BJ (cell line): ENCODE measurements around the gene PRMT1. TPM values are rescaled to one million over a fixed set of nuclear protein-coding genes. Genes with fewer than 3 reads are reported as not detected.

ENCODE experiments used
- CTCF ChIA-PET: fragments of 350-600 bp; formaldehyde crosslinking; extraction: SDS; loops from one replicate; lab custom pipeline; 2021; ENCODE audit warnings: antibody characterized with exemption, inconsistent platforms; lab: Yijun Ruan, JAX
- POLR2A ChIA-PET: fragments of 300-600 bp; sonication (Branson Sonifier 250); formaldehyde crosslinking; extraction: SDS; loops from one replicate; lab custom pipeline; 2021; ENCODE audit warnings: antibody characterized with exemption; lab: Charles Lee
- DNase-seq: peaks from one replicate; pipeline ENCODE4 v3.0.0-alpha.2; 2011; ENCODE audit warnings: low read depth
- H3K27me3 ChIP-seq: 2 replicates; pipeline ENCODE4 v1.6.0; 2011; ENCODE audit warnings: low read length; ENCODE audit not compliant: control insufficient read depth, insufficient read depth
- H3K36me3 ChIP-seq: 2 replicates; pipeline ENCODE4 v1.5.1; 2011; ENCODE audit warnings: low read length; ENCODE audit not compliant: control insufficient read depth, insufficient read depth
- H3K4me3 ChIP-seq: 2 replicates; pipeline ENCODE4 v1.5.1; 2011; ENCODE audit warnings: low read depth, mild to moderate bottlenecking, control low read depth, low read length
- polyA plus RNA-seq: library from polyadenylated mRNA; depleted of rRNA; stranded (reverse); fragments of >200 nt; gene quantifications from 2 replicates; pipeline ENCODE4 v1.2.3, GENCODE V29; 2011
- TF ChIP-seq, protein P1 (sequence below): IDR thresholded peaks from 2 replicates; pipeline ENCODE4 v1.5.1; 2011; ENCODE audit warnings: low read depth, mild to moderate bottlenecking, control low read depth, inconsistent platforms, low read length, moderate library complexity; ENCODE audit not compliant: insufficient read depth

The PRMT1 gene
- polyA plus RNA-seq, 1 experiment, result 372 TPM

DNA sequence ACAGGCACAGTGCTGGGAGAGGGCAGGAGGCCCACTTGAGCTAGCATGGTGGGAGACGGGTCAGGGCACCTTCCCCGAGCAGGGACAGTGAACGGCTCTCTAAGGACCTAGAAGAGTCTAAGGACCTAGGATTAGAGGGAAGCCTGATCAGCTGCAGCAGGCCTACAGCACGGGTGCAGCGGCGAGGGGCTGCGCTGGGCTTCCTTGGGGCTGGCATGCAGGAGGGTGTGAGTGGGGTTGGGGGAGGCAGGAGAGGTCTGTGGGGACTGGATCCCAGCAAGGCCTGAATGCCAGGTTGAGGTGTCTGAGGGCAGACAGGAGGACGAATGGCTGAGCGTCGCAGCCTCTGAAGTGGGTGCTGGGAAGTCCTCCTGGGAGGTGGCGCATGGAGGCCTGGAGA, 31.5 kb upstream of the PRMT1 start:
- TF ChIP-seq, protein P1, sequence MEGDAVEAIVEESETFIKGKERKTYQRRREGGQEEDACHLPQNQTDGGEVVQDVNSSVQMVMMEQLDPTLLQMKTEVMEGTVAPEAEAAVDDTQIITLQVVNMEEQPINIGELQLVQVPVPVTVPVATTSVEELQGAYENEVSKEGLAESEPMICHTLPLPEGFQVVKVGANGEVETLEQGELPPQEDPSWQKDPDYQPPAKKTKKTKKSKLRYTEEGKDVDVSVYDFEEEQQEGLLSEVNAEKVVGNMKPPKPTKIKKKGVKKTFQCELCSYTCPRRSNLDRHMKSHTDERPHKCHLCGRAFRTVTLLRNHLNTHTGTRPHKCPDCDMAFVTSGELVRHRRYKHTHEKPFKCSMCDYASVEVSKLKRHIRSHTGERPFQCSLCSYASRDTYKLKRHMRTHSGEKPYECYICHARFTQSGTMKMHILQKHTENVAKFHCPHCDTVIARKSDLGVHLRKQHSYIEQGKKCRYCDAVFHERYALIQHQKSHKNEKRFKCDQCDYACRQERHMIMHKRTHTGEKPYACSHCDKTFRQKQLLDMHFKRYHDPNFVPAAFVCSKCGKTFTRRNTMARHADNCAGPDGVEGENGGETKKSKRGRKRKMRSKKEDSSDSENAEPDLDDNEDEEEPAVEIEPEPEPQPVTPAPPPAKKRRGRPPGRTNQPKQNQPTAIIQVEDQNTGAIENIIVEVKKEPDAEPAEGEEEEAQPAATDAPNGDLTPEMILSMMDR, result no peak
- CTCF ChIA-PET, result interaction anchor here (1.1 to 1.3 kb wide), 3 partner anchors 11 to 36 kb away, joined by 3 to 4 read pairs (median 3); no protein-coding TSS in a partner anchor
- peaks cover 28% of the 10 kb centered on the region for H3K36me3 ChIP-seq
- H3K4me3 ChIP-seq, result no peak overlapping the region
- POLR2A ChIA-PET, result no interaction called here
- H3K27me3 ChIP-seq, result no peaks in the 10 kb centered on the region
- no peak for DNase-seq

DNA sequence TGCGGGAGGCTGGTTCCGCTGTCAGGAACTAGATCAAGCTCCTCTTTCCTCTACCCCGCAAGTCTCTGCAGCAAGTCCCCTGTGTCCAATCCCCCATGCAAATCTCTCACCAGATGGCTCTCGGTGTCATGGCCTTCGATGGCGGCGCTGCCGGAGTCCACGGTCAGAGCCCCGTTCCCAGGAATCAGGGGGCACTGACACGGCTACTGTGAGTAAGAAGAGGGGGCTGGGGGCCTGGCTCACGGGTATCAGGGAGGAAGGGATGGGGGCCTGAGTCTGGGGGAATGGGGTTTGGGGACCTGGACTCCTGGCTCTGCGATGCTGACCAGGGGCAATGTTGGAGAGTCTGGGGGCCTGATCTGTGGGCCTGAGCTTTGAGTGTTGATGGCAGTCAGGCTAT, 31.1 kb upstream of the PRMT1 start:
- no peak for DNase-seq
- no peaks in the 10 kb centered on the region for H3K27me3 ChIP-seq
- ChIA-PET CTCF (interaction anchor here (1.1 to 1.3 kb wide), 2 partner anchors 26 to 35 kb away, joined by 3 read pairs; no protein-coding TSS in a partner anchor), POLR2A (no interaction called here)
- TF ChIP-seq, protein P1, result no peak
- peaks cover 28% of the 10 kb centered on the region for H3K36me3 ChIP-seq
- H3K4me3 ChIP-seq, result no peak overlapping the region

DNA sequence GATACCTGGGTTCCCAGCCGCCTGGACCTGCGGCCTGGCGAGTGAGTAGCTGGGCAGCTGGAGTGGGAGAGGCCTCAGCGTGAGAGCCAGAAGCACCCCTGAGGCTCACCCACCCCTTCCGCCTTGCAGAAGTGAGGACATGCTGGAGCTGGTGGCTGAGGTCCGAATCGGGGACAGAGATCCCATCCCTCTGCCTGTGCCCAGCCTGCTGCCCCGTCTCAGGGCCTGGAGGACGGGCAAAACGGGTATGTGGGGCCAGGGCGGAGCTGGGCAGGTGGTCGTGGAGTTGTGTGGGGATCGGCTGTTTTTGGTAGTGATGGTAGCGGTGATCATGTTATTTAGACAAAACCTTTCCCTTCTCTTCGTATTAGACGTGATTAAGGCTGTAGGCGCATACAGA, 30.5 kb upstream of the PRMT1 start:
- POLR2A ChIA-PET, result no interaction called here
- Histone ChIP-seq H3K36me3 (peaks cover 30% of the 10 kb centered on the region), H3K4me3 (no peak overlapping the region), H3K27me3 (no peaks in the 10 kb centered on the region)
- CTCF ChIA-PET, result interaction anchor here (1.6 kb wide), 1 partner anchor 17 kb away, joined by 5 read pairs; no protein-coding TSS in a partner anchor
- no peak for DNase-seq
- TF ChIP-seq, protein P1, result no peak

DNA sequence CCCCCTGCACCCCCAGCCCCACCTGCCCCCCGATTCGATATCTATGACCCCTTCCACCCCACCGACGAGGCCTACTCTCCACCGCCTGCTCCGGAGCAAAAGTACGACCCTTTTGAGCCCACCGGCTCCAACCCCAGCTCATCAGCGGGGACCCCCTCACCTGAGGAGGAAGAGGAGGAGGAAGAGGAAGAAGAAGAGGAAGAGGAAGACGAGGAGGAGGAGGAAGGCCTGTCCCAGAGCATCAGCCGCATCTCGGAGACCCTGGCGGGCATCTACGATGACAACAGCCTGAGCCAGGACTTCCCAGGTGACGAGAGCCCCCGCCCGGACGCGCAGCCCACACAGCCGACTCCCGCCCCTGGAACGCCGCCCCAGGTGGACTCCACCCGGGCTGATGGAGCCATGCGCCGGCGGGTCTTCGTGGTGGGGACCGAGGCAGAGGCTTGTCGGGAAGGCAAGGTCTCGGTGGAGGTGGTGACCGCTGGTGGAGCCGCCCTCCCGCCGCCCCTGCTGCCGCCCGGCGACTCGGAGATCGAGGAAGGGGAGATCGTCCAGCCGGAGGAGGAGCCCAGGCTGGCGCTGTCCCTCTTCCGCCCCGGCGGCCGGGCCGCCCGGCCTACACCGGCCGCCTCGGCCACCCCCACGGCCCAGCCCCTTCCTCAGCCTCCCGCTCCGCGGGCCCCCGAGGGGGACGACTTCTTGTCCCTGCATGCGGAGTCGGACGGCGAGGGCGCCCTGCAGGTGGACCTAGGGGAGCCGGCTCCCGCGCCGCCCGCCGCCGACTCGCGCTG, 25.8 kb upstream of the PRMT1 start:
- Histone ChIP-seq H3K36me3 (peaks cover 49% of the 10 kb centered on the region), H3K27me3 (no peaks in the 10 kb centered on the region), H3K4me3 (no peak overlapping the region)
- ChIA-PET POLR2A (no interaction called here), CTCF (no interaction called here)
- TF ChIP-seq, protein P1, result no peak
- DNase-seq, result no peak

DNA sequence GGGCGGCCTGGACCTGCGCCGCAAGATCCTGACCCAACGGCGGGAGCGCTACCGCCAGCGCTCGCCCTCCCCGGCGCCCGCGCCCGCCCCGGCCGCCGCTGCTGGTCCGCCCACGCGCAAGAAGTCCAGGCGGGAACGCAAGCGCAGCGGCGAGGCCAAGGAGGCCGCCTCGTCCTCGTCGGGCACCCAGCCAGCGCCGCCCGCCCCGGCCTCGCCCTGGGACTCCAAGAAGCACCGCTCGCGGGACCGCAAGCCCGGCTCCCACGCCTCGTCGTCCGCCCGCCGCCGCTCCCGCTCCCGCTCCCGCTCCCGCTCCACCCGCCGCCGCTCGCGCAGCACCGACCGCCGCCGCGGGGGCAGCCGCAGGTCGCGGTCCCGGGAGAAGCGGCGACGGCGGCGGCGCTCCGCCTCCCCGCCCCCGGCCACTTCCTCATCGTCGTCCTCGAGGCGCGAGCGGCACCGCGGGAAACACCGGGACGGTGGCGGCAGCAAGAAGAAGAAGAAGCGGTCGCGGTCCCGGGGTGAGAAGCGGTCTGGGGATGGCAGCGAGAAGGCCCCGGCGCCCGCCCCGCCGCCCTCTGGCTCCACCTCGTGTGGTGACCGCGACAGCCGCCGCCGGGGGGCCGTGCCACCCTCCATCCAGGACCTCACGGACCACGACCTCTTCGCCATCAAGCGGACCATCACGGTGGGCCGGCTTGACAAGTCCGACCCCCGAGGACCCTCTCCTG, 25.1 kb upstream of the PRMT1 start:
- POLR2A ChIA-PET, result no interaction called here
- TF ChIP-seq, protein P1, result no peak
- no peaks in the 10 kb centered on the region for H3K27me3 ChIP-seq
- CTCF ChIA-PET, result no interaction called here
- no peak overlapping the region for H3K4me3 ChIP-seq
- peaks cover 50% of the 10 kb centered on the region for H3K36me3 ChIP-seq
- DNase-seq, result no peak
